NCI-H146 (cell line): Measurements from ENCODE around the gene PLCG2.
A peak's percentile ranks its signal among the peaks of the same experiment; 100 is the strongest.
"Not testable (repeated sequence)": the region's sequence is repeated elsewhere in the genome, so short reads cannot be mapped to it uniquely, and the experiment has no call there.

Experiments used
- DNase-seq: peaks from one replicate; lab custom pipeline; 2025; lab: John Stamatoyannopoulos, UW

PLCG2 gene

DNA sequence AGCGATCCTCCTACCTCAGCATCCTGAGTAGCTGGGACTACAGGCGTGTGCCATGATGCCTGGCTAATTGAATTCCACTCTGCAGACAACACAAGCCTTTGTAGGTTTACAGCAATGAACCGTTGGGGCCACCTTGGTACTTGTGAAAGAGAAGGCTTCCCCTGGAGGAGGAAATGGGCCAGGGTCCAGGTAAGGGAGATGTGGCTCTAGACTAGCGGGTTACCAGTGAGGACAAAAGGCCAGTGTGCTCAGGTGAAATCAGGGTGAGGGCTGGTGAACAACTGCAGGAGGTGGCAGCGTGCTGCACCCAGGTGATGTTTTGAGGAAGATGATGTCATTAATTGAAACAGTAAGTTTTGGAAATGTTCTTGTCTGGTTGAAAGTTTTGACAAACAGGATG is 225.5 kb downstream of the PLCG2 start:
- DNase-seq, result no peak

- DNase-seq, result no peak
These were observed 226.1 kb downstream of the PLCG2 start for GRCh38 chr16:82005027-82005830.

- no peak for DNase-seq
These were observed 226.9 kb downstream of the PLCG2 start for GRCh38 chr16:82006036-82006435.

GRCh38 chr16:82007189-82007588 is 228.1 kb downstream of the PLCG2 start:
- DNase-seq, result no peak

GRCh38 chr16:82008957-82009592 is 230.0 kb downstream of the PLCG2 start:
- no peak for DNase-seq

- not testable (repeated sequence) for DNase-seq
These were observed 230.7 kb downstream of the PLCG2 start for GRCh38 chr16:82009789-82010188.

DNA sequence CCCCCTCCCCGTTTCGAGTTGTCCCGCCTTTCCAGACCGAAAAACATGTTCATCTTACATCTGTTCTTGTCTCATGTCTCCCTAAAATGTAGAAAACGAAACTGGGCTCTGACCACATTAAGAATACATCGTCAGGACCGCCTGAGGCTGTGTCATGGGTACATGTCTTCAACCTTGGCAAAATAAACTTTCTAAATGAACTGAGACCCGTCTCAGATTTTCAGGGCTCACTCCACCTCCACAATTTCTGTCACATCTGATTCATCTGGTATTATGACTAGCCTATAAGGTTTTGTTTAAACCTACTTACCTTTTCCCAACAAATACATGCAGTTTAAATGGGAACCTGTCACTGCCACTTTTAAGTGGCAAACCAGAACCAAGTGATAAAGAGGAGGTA is 231.6 kb downstream of the PLCG2 start:
- DNase-seq, result no peak

GRCh38 chr16:82011199-82011641 is 232.1 kb downstream of the PLCG2 start, which contains the start of gene SDR42E1:
SDR42E1 (minus strand) TSS chr16:82011470; CDS start chr16:82000858, 10,612 bp downstream.
- peak; percentile 86 for DNase-seq
